Dendritic cell treated with granulocyte-macrophage colony-stimulating factor and Interleukin-4, amounts not matched to agents 40 ng/mL and 50 ng/mL, for 4 days (primary cell): ENCODE data around the gene CCDC93.

Experiments used
- H3K27ac Mint-ChIP-seq: one replicate; pipeline ENCODE4 v1.8.0; 2022; ENCODE audit warnings: mild to moderate bottlenecking, mixed read lengths
- H3K27me3 Mint-ChIP-seq: one replicate; pipeline ENCODE4 v1.8.0; 2022; ENCODE audit warnings: mild to moderate bottlenecking, mixed read lengths
- H3K36me3 Mint-ChIP-seq: one replicate; pipeline ENCODE4 v1.8.0; 2022; ENCODE audit warnings: low read depth, mixed read lengths
- H3K4me1 Mint-ChIP-seq: one replicate; pipeline ENCODE4 v1.8.0; 2022; ENCODE audit warnings: low read depth, mixed read lengths
- H3K4me3 Mint-ChIP-seq: one replicate; pipeline ENCODE4 v1.8.0; 2022; ENCODE audit warnings: mild to moderate bottlenecking, moderate library complexity, mixed read lengths
- H3K9me3 Mint-ChIP-seq: one replicate; pipeline ENCODE4 v1.8.0; 2022; ENCODE audit warnings: mixed read lengths
- intact Hi-C: fragments of 100-400 bp; cut with micrococcal nuclease; formaldehyde crosslinking; loops from one replicate; pipeline ENCODE4 v1.15.0; 2022

Gene CCDC93

DNA sequence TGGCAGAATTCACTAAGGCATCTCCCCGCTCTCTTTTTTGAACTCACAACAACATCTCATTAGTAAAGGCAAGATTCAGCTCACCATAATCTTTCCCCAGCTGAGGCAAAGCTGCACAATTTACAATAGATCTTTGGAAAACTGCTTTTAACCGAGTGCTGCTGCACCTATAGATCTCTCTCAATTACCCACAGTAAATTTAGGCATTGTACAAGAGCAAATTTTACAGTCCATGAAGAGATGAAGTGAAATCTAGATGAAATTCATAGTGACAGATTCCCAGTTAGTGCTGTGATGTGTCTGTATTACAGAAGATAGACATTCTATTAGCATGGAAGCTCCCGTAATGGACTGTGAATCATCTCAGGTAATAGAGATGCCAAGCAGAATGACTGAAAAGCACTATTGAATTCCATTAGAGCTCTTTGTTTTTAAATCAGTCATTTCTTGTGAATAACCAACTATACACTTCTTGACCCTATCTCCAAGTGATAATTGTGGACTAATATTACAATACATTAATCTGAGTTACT, 38.0 kb upstream of the CCDC93 start:
- Mint-ChIP-seq H3K27me3 (no peaks in the 10 kb centered on the region), H3K4me1 (peaks cover 37% of the 10 kb centered on the region), H3K36me3 (no peaks in the 10 kb centered on the region), H3K9me3 (no peaks in the 10 kb centered on the region), H3K4me3 (no peak overlapping the region), H3K27ac (no peak overlapping the region)
- intact Hi-C loops: no loop called here

DNA sequence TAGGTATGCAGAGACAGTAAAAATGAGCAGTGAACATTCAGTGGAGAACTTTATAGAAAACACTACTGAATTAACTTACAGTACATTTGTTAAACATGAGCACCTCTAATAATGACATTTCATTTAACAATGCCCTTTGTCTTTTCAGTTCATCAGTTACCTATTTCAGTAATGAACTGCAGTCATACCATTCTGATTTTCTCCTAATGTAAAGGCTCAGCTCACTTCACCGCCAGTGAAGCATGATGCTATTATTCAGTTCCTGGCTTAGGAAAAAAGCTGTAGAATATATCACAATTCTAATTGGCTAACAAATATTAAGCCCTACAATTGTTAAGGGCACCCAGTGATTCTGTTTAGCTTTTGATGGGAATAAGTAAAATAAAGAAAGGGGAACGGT, 37.1 kb upstream of the CCDC93 start:
- Mint-ChIP-seq H3K9me3 (no peaks in the 10 kb centered on the region), H3K4me3 (no peak overlapping the region), H3K27ac (no peak overlapping the region), H3K27me3 (no peaks in the 10 kb centered on the region), H3K36me3 (no peaks in the 10 kb centered on the region), H3K4me1 (peaks cover 30% of the 10 kb centered on the region)
- intact Hi-C loops: no loop called here

DNA sequence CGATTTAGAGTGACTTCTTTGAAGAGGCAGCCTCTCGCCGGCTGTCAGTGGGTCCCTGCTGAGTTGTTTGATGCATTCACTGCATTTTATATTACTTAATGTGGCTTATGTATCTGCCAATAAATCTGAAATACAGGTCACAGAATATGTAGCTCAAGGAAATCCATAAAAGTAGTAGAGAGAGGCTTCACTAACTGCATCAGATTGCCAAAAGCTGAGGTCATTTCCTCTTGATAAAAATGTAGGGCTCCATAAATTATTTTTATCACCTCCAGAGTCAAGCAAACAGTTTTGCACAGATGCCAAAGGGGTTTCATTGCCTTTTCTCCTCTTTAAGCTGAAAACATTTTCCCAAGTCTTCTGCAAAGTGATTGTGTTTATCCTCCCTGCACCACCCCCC, 36.5 kb upstream of the CCDC93 start:
- no peak overlapping the region for H3K4me3 Mint-ChIP-seq
- H3K4me1 Mint-ChIP-seq: peaks cover 24% of the 10 kb centered on the region
- H3K27ac Mint-ChIP-seq: no peak overlapping the region
- intact Hi-C loops: no loop called here
- no peaks in the 10 kb centered on the region for H3K36me3 Mint-ChIP-seq
- no peaks in the 10 kb centered on the region for H3K9me3 Mint-ChIP-seq
- no peaks in the 10 kb centered on the region for H3K27me3 Mint-ChIP-seq

DNA sequence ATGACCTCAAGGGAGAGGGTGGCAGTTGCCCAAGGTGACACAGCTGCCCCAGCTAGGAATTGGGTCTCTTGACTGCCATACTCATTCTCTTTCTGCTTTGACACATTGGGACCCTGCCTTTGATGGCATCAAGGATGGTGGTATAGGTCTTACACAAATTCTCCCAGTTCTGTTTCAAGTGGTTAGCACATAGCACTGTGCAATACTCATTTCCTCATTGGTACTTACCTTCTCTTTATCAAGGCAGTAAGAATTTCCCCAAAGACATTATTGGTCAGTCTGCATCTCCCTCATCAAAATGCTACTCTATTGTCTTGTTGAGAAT, 35.9 kb upstream of the CCDC93 start:
- H3K4me3 Mint-ChIP-seq: no peak overlapping the region
- H3K9me3 Mint-ChIP-seq: no peaks in the 10 kb centered on the region
- H3K27ac Mint-ChIP-seq: no peak overlapping the region
- H3K27me3 Mint-ChIP-seq: no peaks in the 10 kb centered on the region
- H3K4me1 Mint-ChIP-seq: peaks cover 18% of the 10 kb centered on the region
- no peaks in the 10 kb centered on the region for H3K36me3 Mint-ChIP-seq
- intact Hi-C loops: loop anchor here (10.0 kb wide), 1 partner anchor 805 kb away; no protein-coding TSS in a partner anchor

DNA sequence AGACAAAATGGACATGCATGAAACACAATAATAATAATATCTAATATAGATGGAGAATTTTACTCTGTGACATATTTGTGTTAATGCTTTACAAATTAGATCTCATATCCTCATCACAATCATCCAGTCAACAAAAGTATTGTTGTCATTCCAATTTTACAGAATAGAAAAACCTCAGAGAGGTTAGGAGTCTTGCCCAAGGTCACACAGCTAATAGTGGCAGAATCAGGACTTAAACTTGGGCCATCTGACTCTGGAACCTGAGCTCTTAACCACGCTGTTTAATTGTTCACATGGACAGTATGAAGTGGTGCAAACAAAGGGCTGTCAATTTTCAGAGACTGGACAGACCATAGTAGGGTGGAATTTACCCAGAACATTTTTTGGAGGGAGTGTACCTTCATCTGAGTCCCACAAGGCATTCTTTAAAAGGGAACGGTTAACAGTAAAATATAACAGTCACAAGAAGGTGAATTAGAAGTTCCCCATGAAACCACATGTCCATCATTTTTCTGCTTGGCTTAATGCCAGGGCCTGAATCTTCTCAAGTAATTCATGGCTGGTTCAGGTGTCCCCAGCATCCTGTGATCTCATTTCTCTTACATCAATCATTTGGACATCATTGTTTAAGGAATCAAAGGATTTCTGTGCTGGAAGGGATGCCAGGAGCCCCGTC, 35.4 kb upstream of the CCDC93 start:
- Mint-ChIP-seq H3K4me3 (no peak overlapping the region), H3K4me1 (peaks cover 15% of the 10 kb centered on the region), H3K27me3 (peaks cover 3% of the 10 kb centered on the region), H3K36me3 (no peaks in the 10 kb centered on the region), H3K9me3 (no peaks in the 10 kb centered on the region), H3K27ac (no peak overlapping the region)
- intact Hi-C loops: loop anchor here (10.0 kb wide), 1 partner anchor 806 kb away; no protein-coding TSS in a partner anchor

DNA sequence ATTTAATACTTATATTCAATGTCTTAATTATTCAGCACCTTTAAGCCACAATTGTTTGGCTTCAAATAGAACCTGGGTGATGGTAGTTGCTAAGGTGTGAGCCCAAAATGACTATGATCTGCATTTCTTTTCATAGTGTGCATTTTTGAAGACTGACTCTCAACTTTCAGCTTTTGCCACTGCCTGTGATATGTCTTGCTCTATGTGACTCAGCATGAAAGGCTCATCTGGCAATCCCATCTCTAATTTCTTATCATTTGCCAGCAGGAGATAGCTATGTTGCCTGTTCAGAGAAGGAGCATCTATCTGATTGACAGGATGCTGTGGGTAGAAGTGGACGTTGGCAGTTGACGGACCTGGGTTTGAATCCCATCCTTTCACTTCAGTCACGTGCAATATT, 34.5 kb upstream of the CCDC93 start:
- peaks cover 9% of the 10 kb centered on the region for H3K27me3 Mint-ChIP-seq

DNA sequence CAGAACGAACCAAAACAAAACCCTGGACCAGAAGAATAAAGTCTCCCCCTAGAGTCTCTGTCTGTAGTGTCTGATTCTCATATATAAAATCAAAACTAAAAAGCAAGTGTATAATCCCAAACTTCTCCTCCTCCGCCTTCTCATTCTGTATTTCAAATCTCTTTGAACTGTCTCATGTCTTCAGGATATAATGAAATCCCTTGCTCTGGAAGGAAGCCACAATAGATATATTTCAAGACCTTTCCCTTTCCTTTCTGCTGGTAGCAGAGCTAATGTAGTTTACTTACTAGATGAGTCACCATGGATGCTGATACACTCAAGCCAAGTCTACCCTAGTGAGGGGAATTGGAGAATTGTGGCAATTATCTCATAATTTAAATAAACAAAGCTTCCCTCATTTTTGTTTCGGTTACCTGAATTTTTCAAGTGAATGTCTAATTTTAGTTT, 33.5 kb upstream of the CCDC93 start:
- Mint-ChIP-seq H3K27ac (no peak overlapping the region), H3K27me3 (peaks cover 17% of the 10 kb centered on the region), H3K4me1 (peaks cover 15% of the 10 kb centered on the region), H3K36me3 (no peaks in the 10 kb centered on the region), H3K9me3 (no peaks in the 10 kb centered on the region), H3K4me3 (no peak overlapping the region)
- intact Hi-C loops: loop anchor here (2.0 to 10.0 kb wide), 2 partner anchors 101 to 807 kb away; no protein-coding TSS in a partner anchor

More for the DNA sequence above, 34.5 kb upstream of the CCDC93 start:
- intact Hi-C loops: loop anchor here (10.0 kb wide), 1 partner anchor 806 kb away; no protein-coding TSS in a partner anchor
- H3K9me3 Mint-ChIP-seq: no peaks in the 10 kb centered on the region
- H3K27ac Mint-ChIP-seq: no peak overlapping the region
- no peak overlapping the region for H3K4me3 Mint-ChIP-seq
- H3K36me3 Mint-ChIP-seq: no peaks in the 10 kb centered on the region
- peaks cover 15% of the 10 kb centered on the region for H3K4me1 Mint-ChIP-seq

DNA sequence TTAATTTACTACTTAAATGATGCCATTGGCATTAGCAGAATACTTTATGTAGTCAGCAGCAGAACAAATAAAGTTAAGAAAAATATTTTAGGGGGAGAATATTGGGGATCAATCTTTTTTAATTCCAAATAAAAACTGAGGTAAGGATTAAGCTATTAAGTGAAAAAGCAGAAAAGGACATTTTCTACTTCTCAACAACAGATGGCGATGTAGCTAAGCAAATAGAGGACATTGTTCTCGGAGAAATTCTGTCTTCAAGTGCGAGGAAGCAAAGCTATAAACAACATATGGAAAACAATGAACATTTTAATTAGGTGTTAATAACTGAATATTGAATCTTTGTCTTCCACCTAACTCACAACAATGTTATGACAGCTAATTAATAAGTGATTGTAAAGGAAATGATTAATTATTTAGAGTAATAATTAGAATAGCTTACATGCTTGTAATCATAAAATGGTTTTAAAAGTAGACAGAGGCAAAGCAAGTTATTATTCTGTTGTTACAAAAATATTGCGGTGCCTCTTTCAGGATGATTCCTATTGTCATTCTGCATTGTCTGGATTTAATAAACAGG, 32.9 kb upstream of the CCDC93 start:
- Mint-ChIP-seq H3K4me3 (no peak overlapping the region), H3K27me3 (peaks cover 20% of the 10 kb centered on the region), H3K27ac (no peak overlapping the region), H3K36me3 (no peaks in the 10 kb centered on the region), H3K9me3 (no peaks in the 10 kb centered on the region), H3K4me1 (peaks cover 15% of the 10 kb centered on the region)
- intact Hi-C loops: loop anchor here (1.0 to 10.0 kb wide), 3 partner anchors 15 to 808 kb away; no protein-coding TSS in a partner anchor

DNA sequence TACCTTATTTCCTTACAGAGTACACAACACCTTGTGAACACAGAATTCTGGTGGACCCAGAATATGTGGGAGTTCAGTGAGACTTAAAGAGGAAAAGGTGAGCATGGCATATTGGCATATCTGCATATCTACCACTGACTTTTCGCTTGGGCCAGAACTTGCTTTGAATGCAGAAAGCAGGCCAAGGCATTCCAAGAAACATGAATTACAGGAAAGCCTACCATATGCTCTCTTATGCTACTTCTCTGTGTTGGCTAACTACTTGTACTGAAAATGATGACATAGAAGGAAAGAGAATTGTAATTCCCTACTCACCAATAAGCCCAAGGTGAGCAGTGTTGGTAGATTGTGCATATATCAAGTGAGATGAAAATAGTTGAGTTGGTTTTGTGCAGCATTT, 31.4 kb upstream of the CCDC93 start:
- H3K36me3 Mint-ChIP-seq: no peaks in the 10 kb centered on the region
- H3K27me3 Mint-ChIP-seq: peaks cover 20% of the 10 kb centered on the region
- H3K4me1 Mint-ChIP-seq: peaks cover 26% of the 10 kb centered on the region
- no peak overlapping the region for H3K27ac Mint-ChIP-seq
- intact Hi-C loops: loop anchor here (10.0 kb wide), 1 partner anchor 810 kb away; no protein-coding TSS in a partner anchor
- no peak overlapping the region for H3K4me3 Mint-ChIP-seq
- H3K9me3 Mint-ChIP-seq: no peaks in the 10 kb centered on the region

DNA sequence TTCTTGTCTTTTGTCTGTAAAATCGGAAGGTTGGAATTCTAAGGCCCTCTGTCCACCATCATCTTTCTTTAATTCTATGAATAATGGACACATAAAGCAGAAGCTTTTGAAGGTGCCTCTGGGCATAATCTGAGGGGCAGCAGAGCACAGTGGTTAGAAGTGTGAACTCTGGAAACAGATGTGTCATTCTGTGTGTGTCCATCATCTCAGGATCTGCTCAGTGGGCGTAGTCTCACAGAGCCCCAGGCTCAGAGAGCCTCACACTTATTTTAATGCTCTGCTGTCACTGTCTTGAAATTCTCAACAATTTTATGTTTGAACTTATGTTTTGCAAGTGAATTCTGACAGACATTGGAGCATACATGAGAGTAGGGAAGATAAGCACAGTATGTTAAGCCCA, 31.0 kb upstream of the CCDC93 start:
- H3K4me3 Mint-ChIP-seq: no peak overlapping the region
- peaks cover 25% of the 10 kb centered on the region for H3K4me1 Mint-ChIP-seq
- H3K27ac Mint-ChIP-seq: no peak overlapping the region
- intact Hi-C loops: loop anchor here (10.0 kb wide), 1 partner anchor 810 kb away; no protein-coding TSS in a partner anchor
- peaks cover 21% of the 10 kb centered on the region for H3K27me3 Mint-ChIP-seq
- no peaks in the 10 kb centered on the region for H3K9me3 Mint-ChIP-seq
- no peaks in the 10 kb centered on the region for H3K36me3 Mint-ChIP-seq

DNA sequence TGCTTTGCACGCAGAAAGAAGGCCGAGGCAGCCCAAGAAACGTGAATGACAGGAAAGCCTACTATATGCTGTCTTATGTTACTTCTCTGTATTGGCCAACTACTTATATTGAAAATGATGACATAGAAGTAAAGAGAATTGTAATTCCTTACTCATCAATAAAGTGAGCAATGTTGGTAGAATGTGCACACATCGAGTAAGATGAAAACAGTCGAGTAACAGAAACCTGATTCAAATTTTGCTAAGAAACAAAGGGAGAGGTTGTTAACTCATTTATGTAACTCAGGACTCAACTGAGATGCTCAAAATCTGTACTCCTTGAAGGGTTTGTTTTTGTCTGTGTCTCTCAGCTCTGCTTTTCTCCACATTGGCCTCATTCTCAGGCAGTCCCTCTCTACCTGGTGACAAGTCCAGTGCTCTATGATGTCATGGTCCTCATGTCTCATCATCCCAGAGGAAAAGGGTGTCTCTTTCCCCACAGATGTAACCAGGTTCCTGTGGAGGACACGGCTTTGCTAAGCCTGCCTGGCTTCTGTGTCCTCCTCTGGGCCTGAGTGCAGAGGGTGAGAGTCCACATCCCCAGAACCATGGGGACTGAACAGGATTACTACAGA, 30.3 kb upstream of the CCDC93 start:
- intact Hi-C loops: loop anchor here (10.0 kb wide), 1 partner anchor 811 kb away; no protein-coding TSS in a partner anchor
- H3K4me3 Mint-ChIP-seq: no peak overlapping the region
- H3K36me3 Mint-ChIP-seq: no peaks in the 10 kb centered on the region
- no peaks in the 10 kb centered on the region for H3K9me3 Mint-ChIP-seq
- H3K27me3 Mint-ChIP-seq: peaks cover 24% of the 10 kb centered on the region
- peaks cover 24% of the 10 kb centered on the region for H3K4me1 Mint-ChIP-seq
- no peak overlapping the region for H3K27ac Mint-ChIP-seq

DNA sequence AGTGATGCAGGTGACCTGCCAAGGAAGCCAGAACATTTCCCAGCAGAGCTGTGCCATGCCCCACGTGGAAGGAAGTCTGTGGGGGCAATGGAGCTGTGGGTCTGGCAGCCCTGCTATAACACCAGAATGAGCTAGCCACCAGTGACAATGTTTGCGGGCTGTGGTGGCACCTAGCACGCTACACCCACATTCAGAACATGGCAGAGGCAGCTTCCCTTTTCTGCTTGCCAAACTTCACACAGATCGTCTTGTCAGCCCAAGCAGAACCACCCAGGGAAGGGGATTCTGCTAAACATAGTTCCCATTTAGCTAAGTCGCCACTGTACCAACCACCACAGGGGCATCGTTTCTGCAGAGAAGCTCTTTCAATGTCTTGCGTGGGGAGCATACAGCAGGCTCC, 27.0 kb upstream of the CCDC93 start:
- H3K27me3 Mint-ChIP-seq: peaks cover 43% of the 10 kb centered on the region
- peaks cover 10% of the 10 kb centered on the region for H3K9me3 Mint-ChIP-seq
- intact Hi-C loops: loop anchor here (10.0 kb wide), 1 partner anchor 814 kb away; no protein-coding TSS in a partner anchor
- no peak overlapping the region for H3K27ac Mint-ChIP-seq
- peaks cover 3% of the 10 kb centered on the region for H3K36me3 Mint-ChIP-seq
- peaks cover 22% of the 10 kb centered on the region for H3K4me1 Mint-ChIP-seq
- H3K4me3 Mint-ChIP-seq: no peak overlapping the region

DNA sequence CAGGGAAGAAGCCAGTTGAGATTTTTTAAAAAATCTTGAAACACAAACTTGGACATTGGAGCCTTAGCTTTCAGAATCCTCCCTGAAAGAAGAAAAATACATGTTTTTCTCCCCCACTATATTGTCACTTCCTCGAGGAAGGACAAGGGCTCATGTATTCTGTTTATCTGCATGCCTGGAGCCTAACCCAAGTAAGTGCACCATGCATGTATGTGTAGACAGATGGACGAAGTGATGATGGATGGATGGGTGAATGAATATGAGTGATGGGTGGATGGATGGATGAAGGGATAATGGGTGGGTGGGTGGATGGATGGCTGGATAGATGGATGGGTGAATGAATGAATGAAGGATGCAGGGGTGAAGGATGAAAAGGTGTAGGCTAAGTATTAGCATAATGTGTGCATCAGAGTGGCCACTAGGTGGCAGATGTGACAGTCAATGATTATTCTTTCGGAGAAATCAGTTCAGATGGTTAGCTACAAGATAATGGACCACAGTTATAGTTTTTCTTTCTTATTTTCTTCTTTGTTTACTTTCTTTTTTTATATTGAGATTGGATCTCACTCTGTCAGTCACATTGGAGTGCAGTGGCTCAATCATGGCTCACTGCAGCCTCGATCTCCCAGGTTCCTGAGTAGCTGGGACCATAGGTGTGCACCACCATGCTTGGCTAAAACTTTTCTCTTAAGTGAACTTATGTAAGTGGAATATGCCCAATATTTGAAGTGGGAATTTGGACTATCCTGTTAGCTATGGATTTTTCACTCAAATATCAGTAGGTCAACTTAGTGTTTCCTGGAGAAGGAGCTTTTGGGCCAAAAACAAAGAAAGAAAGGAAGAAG, 18.5 kb upstream of the CCDC93 start:
- Mint-ChIP-seq H3K4me1 (peaks cover 21% of the 10 kb centered on the region), H3K4me3 (no peak overlapping the region), H3K9me3 (peaks cover 24% of the 10 kb centered on the region), H3K27ac (peak overlapping the region; percentile 7), H3K27me3 (peaks cover 42% of the 10 kb centered on the region), H3K36me3 (peaks cover 6% of the 10 kb centered on the region)
- intact Hi-C loops: loop anchor here (2.0 kb wide), 1 partner anchor 18 kb away; the partner anchor contains the start of gene CCDC93
